Panc1 (cell line): Measurements from ENCODE around the gene SH2D1A. TPM values are rescaled to one million over a fixed set of nuclear protein-coding genes. Genes with fewer than 3 reads are reported as not detected.

Experiments used
- ATAC-seq: fragments of 200-7000 bp; cut with Tn5 transposase; 2 replicates; pipeline ENCODE4 v1.9.1; 2020; ENCODE audit warnings: mild to moderate bottlenecking, moderate library complexity
- BruUV-seq: library from RNA; stranded (reverse); fragments of 400-500 nt; replicated peaks from 2 replicates; lab custom pipeline; 2021; lab: Mats Ljungman, UMichigan
- CTCF ChIA-PET: fragments of 300-600 bp; sonication (Branson Sonifier 250); formaldehyde crosslinking; loops from one replicate; lab custom pipeline; 2022; ENCODE audit warnings: antibody characterized with exemption; lab: Charles Lee
- POLR2A ChIA-PET: fragments of 300-600 bp; sonication (Branson Sonifier 250); formaldehyde crosslinking; loops from one replicate; lab custom pipeline; 2022; ENCODE audit warnings: antibody characterized with exemption; lab: Charles Lee
- DNase-seq: peaks from one replicate; pipeline ENCODE4 v3.0.0-alpha.2; 2010; ENCODE audit warnings: low read depth, low spot score
- H3K27ac ChIP-seq: 2 replicates; pipeline ENCODE4 v1.5.1; 2011; ENCODE audit warnings: mild to moderate bottlenecking, low read length, inconsistent platforms
- H3K27me3 ChIP-seq: fragments of 200-500 bp; sonication (Bioruptor generic); 2 replicates; pipeline ENCODE4 v1.6.0; 2014; ENCODE audit warnings: low read length, inconsistent platforms; ENCODE audit not compliant: control insufficient read depth, insufficient read depth
- H3K36me3 ChIP-seq: fragments of 200-500 bp; sonication (Bioruptor generic); 2 replicates; pipeline ENCODE4 v1.5.1; 2014; ENCODE audit warnings: inconsistent platforms, mild to moderate bottlenecking, low read length, moderate library complexity; ENCODE audit not compliant: control insufficient read depth, insufficient read depth
- H3K4me1 ChIP-seq: 2 replicates; pipeline ENCODE4 v1.5.1; 2011; ENCODE audit warnings: inconsistent platforms, mild to moderate bottlenecking, low read length, moderate library complexity; ENCODE audit not compliant: control insufficient read depth, insufficient read depth
- H3K4me3 ChIP-seq, 2 experiments: 2 replicates each; pipeline ENCODE4 v1.5.1; 2011 to 2012; ENCODE audit warnings: low read depth in 2 of 2, low read length in 2 of 2, mild to moderate bottlenecking in 2 of 2, inconsistent platforms in 1 of 2, moderate library complexity in 1 of 2
- H3K9me3 ChIP-seq: fragments of 200-500 bp; sonication (Bioruptor generic); 2 replicates; pipeline ENCODE4 v1.5.1; 2014; ENCODE audit warnings: low read depth, mild to moderate bottlenecking, inconsistent platforms, low read length, moderate library complexity; ENCODE audit not compliant: control insufficient read depth, insufficient read depth
- CTCF ChIP-seq: fragments of 450-650 bp; IDR thresholded peaks from 2 replicates; pipeline ENCODE4 v1.5.1; 2017; ENCODE audit warnings: mild to moderate bottlenecking
- POLR2AphosphoS5 ChIP-seq: IDR thresholded peaks from 2 replicates; pipeline ENCODE4 v1.6.1; 2012; ENCODE audit warnings: mild to moderate bottlenecking, low read depth, low read length, moderate library complexity
- REST ChIP-seq, 2 experiments: IDR thresholded peaks; 2 replicates each; pipeline ENCODE4 v1.6.1; 2011 to 2012; ENCODE audit warnings: low read depth in 2 of 2, control low read depth in 1 of 2, low read length in 1 of 2, mild to moderate bottlenecking in 1 of 2, moderate library complexity in 1 of 2; ENCODE audit not compliant: insufficient read depth in 1 of 2
- SIN3A ChIP-seq: IDR thresholded peaks from 2 replicates; pipeline ENCODE4 v1.6.1; 2012; ENCODE audit warnings: low read depth, mild to moderate bottlenecking, low read length, moderate library complexity, borderline replicate concordance; ENCODE audit not compliant: insufficient read depth
- TCF7L2 ChIP-seq: IDR thresholded peaks from 2 replicates; pipeline ENCODE4 v1.6.1; 2011; ENCODE audit warnings: mild to moderate bottlenecking, low read depth, low read length, inconsistent platforms
- in situ Hi-C: cut with HindIII; loops from 2 replicates; pipeline ENCODE4 v1.10.0; 2016; ENCODE audit warnings: low sequenced_read_pairs, low pct_unique_long_range_greater_than_20kb
- intact Hi-C: fragments of 100-400 bp; cut with micrococcal nuclease; formaldehyde crosslinking; loops from one replicate; pipeline ENCODE4 v1.10.0; 2022; ENCODE audit not compliant: unreplicated experiment
- total RNA-seq: library from RNA; stranded (reverse); gene quantifications from one replicate; pipeline ENCODE4 v1.2.1, GENCODE V29; 2021; ENCODE audit not compliant: unreplicated experiment

Gene SH2D1A
- total RNA-seq, 1 experiment from 2014 or later: 0.21 TPM

GRCh38 chrX:124354648-124355047 is 8.3 kb downstream of the SH2D1A start:
- no peak for TF ChIP-seq CTCF
- TF ChIP-seq SIN3A: no peak
- no peak for TF ChIP-seq REST (IDR thresholded peaks at IDR 0.05; ENCODE audit: insufficient read depth in 1 of 2, low read depth in 2 of 2, low read length in 1 of 2)
- TF ChIP-seq TCF7L2: no peak
- TF ChIP-seq POLR2AphosphoS5: no peak
- Histone ChIP-seq H3K9me3 (no peaks in the 10 kb centered on the region), H3K27ac (no peak overlapping the region), H3K36me3 (no peaks in the 10 kb centered on the region), H3K27me3 (no peaks in the 10 kb centered on the region), H3K4me3 (no peak overlapping the region), H3K4me1 (no peaks in the 10 kb centered on the region)
- intact Hi-C loops (no loop called here), in situ Hi-C loops (no loop called here)
- CTCF ChIA-PET: no interaction called here
- POLR2A ChIA-PET: no interaction called here
- no TSS peak for BruUV-seq
- DNase-seq (no peak), ATAC-seq (no peak)

- Histone ChIP-seq H3K9me3 (no peaks in the 10 kb centered on the region), H3K27me3 (no peaks in the 10 kb centered on the region), H3K4me1 (no peaks in the 10 kb centered on the region), H3K36me3 (no peaks in the 10 kb centered on the region), H3K4me3 (no peak overlapping the region), H3K27ac (no peak overlapping the region)
- BruUV-seq: no TSS peak
- CTCF ChIA-PET: no interaction called here
- intact Hi-C loops: no loop called here
- ATAC-seq: no peak
- TF ChIP-seq CTCF (no peak), SIN3A (no peak), POLR2AphosphoS5 (no peak), REST (IDR thresholded peaks at IDR 0.05; ENCODE audit: insufficient read depth in 1 of 2, low read depth in 2 of 2, low read length in 1 of 2) (no peak), TCF7L2 (no peak)
- DNase-seq: no peak
- in situ Hi-C loops: no loop called here
- POLR2A ChIA-PET: no interaction called here
Observed at GRCh38 chrX:124358800-124359383, 12.5 kb downstream of the SH2D1A start.
